ENCODE data around the gene B4GALT7.

The B4GALT7 gene

DNA sequence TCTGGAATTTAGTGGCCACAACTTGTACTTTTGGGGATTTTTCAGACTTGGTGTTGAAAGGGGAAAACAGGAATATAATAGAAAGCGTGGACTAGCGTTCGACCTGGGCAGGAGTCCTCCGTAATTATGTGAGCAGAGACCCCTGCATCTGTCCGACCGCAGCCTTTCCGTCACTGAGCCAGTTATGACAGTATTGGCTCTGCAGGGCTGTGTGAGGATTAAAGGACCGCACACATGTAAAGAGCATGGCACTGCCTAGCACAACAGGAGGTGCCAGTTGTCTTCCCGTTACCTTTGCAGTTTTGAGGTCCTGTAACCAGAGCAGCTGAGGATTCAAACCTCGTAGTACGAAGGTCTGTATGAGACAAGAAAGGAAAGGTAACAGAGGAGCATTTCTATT lies 1.2 kb downstream of the B4GALT7 start:
- DNase-seq: no peak
- Mint-ChIP-seq H3K27ac (peak overlapping the region; percentile 91), H3K4me3 (peak overlapping the region; percentile 89), H3K36me3 (peaks cover 3% of the 10 kb centered on the region), H3K27me3 (no peaks in the 10 kb centered on the region), H3K4me1 (peaks cover 38% of the 10 kb centered on the region), H3K9me3 (no peaks in the 10 kb centered on the region)
- CTCF ChIA-PET: no interaction called here

DNA sequence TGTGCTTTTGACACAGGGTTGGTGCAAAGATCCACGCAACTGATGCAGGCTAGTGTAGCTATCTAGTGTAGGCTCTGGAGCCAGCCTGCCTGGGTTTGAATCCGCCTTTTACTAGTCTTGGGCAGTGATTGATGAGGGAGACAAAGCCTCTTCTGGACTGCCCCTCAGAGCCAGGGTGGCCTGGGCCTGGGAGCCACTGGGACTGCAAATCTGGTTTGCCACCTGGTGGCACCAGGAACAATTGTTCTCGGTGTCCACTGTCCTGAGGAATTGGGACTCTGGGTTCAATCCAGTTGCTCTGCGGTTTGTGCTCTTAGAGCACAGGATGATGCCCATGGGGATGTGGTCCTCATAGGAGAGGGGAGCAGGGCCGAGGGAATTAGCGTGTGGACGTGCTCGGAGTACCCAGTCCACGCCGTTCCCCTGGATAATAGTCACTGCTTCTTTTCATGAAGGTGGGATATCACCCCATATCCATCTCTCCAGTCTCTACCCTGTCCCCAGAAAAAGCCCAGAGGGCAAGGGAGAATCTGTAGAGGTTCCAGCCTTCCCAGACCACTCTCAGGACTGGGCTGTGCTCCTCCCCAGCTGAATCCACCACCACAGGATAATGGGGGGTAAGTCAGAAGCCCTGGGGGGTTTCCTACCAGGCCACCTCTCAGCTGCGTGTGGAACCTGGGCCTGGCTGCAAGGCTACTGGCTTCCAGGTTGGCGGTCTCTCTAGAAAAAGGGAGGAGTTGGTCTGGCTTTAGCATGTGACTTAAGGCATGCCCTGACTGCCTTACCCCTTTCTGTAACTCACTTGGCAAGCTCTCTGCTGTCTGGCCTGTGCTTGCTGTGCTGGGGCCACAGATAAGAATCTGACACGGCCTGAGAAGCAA lies 1.9 kb downstream of the B4GALT7 start:
- CTCF ChIA-PET: interaction anchor here (1.2 kb wide), 1 partner anchor 9 kb away, joined by 4 read pairs; no protein-coding TSS in a partner anchor
- H3K4me3 Mint-ChIP-seq: peak overlapping the region; percentile 89
- H3K9me3 Mint-ChIP-seq: no peaks in the 10 kb centered on the region
- DNase-seq: no peak
- H3K27ac Mint-ChIP-seq: no peak overlapping the region
- H3K36me3 Mint-ChIP-seq: no peaks in the 10 kb centered on the region
- peaks cover 35% of the 10 kb centered on the region for H3K4me1 Mint-ChIP-seq
- H3K27me3 Mint-ChIP-seq: no peaks in the 10 kb centered on the region

DNA sequence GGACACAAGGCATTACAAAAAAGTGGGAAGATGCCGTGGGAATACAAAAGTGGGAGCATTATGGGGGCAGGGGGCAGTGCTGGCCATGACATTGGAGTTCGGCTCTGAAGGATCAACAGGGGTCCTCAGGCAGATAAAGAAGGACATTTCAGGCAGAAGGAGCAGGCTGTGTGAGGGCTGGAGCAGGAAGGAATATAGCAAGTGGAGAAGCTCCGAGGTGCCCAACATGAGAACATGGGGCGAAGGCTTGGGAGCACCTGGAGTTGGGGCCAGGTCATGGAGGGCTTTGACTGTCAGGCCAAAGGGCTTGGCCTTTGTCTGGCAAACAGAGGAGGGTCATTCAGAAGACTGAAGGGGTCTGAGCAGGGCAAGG lies 2.5 kb downstream of the B4GALT7 start:
- CTCF ChIA-PET: interaction anchor here (1.2 kb wide), 1 partner anchor 9 kb away, joined by 4 read pairs; no protein-coding TSS in a partner anchor
- Mint-ChIP-seq H3K36me3 (no peaks in the 10 kb centered on the region), H3K9me3 (no peaks in the 10 kb centered on the region), H3K27me3 (no peaks in the 10 kb centered on the region), H3K4me3 (no peak overlapping the region), H3K4me1 (peaks cover 37% of the 10 kb centered on the region), H3K27ac (no peak overlapping the region)
- DNase-seq: no peak

DNA sequence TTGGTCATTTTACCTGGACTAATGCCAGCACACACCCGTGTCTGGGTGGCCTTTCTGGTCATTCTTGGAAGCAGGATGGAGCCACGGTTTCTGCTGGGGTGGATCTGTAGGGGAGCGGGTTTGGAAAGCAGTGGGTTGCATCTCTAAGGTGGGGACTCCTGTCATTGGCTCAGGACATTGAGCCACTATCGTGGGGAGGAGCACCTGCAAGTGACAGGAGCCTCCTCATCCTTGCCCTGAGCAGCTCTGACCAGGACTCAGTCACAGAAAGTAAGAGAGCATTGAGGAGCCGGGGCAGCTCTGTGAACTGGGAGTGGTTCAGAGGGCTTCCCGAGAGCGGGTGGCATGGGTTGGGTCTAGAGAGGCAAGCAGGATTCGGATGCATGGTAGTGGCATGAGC lies 3.7 kb downstream of the B4GALT7 start:
- Mint-ChIP-seq H3K36me3 (no peaks in the 10 kb centered on the region), H3K27me3 (no peaks in the 10 kb centered on the region), H3K9me3 (no peaks in the 10 kb centered on the region), H3K27ac (no peak overlapping the region), H3K4me3 (no peak overlapping the region), H3K4me1 (peaks cover 29% of the 10 kb centered on the region)
- no peak for DNase-seq
- CTCF ChIA-PET: no interaction called here

DNA sequence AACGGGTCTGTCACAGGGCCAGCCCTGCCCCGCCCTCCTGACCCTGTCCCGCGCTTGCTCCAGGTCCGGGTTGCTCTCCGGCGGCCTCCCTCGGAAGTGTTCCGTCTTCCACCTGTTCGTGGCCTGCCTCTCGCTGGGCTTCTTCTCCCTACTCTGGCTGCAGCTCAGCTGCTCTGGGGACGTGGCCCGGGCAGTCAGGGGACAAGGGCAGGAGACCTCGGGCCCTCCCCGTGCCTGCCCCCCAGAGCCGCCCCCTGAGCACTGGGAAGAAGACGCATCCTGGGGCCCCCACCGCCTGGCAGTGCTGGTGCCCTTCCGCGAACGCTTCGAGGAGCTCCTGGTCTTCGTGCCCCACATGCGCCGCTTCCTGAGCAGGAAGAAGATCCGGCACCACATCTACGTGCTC lies 4.2 kb downstream of the B4GALT7 start:
- no peak overlapping the region for H3K27ac Mint-ChIP-seq
- CTCF ChIA-PET: no interaction called here
- no peaks in the 10 kb centered on the region for H3K27me3 Mint-ChIP-seq
- no peak overlapping the region for H3K4me3 Mint-ChIP-seq
- no peaks in the 10 kb centered on the region for H3K36me3 Mint-ChIP-seq
- H3K4me1 Mint-ChIP-seq: peaks cover 24% of the 10 kb centered on the region
- H3K9me3 Mint-ChIP-seq: no peaks in the 10 kb centered on the region
- DNase-seq: no peak

DNA sequence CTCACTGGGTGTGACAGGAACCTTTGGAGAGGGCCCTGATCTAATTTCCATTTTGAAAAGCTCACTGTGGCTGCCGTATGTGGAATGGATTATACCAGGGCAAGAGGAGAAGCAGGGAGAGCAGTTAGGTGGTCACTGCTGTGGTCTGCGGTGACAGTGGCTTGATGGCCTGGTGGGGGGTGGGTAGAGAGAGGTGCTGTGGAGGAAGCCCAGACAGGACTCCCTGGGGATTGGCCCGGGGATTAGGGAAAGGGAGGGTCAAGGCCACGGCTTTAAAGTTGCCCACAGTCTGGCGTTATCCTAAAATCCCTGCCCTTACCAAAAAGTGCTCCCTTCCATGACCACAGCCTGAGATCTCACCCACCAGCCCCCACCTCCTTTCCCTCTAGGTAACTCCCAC lies 4.7 kb downstream of the B4GALT7 start:
- Mint-ChIP-seq H3K4me1 (peaks cover 21% of the 10 kb centered on the region), H3K27ac (peak overlapping the region; percentile 42), H3K36me3 (no peaks in the 10 kb centered on the region), H3K4me3 (no peak overlapping the region), H3K27me3 (no peaks in the 10 kb centered on the region), H3K9me3 (no peaks in the 10 kb centered on the region)
- DNase-seq: no peak
- CTCF ChIA-PET: no interaction called here

DNA sequence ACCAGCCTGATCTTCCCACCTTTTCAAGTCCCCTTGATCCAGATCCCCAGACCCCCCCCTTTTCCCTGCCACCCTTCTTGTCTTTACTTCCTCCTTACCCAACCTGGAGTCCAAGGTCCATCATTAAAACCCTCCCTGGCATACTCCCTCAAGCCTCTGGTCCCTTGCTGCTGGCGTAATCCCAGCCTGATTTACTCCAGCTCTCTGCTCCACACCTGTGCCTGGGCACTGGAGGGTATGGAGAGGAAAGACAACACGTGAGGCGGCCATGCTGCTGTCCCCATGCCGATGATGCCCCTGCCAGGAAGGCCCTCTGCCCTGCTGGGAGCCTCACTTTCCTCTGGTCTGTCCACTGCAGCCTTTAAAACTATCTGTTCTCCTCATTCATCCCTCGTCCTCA lies 5.1 kb downstream of the B4GALT7 start:
- DNase-seq: no peak
- peak overlapping the region; percentile 42 for H3K27ac Mint-ChIP-seq
- peaks cover 21% of the 10 kb centered on the region for H3K4me1 Mint-ChIP-seq
- no peaks in the 10 kb centered on the region for H3K9me3 Mint-ChIP-seq
- no peak overlapping the region for H3K4me3 Mint-ChIP-seq
- no peaks in the 10 kb centered on the region for H3K27me3 Mint-ChIP-seq
- CTCF ChIA-PET: no interaction called here
- no peaks in the 10 kb centered on the region for H3K36me3 Mint-ChIP-seq

DNA sequence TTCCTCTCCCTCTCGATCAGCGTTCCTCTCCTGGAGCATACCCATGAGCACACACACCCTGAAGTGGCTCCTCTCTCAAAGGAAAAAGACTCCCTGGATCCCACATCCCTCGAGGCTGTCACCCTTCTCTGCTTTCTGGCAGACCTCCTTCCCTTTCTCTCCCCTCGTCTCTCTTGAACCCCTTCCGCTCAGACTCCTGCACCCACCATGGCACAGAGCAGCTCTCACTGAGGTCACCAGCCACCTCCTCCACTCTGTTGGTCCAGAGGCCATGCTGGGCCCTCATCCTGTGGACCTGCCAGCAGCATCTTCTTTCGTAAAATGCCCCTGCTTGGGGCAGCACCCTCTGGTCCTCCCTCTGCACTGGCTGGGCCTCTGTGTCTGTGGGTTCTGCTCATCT lies 5.7 kb downstream of the B4GALT7 start:
- Mint-ChIP-seq H3K27me3 (no peaks in the 10 kb centered on the region), H3K4me1 (peaks cover 17% of the 10 kb centered on the region), H3K27ac (peak overlapping the region; percentile 50), H3K4me3 (no peak overlapping the region), H3K36me3 (no peaks in the 10 kb centered on the region), H3K9me3 (no peaks in the 10 kb centered on the region)
- CTCF ChIA-PET: interaction anchor here (1.2 kb wide), 1 partner anchor 13 kb away, joined by 3 read pairs; no protein-coding TSS in a partner anchor
- DNase-seq: no peak

DNA sequence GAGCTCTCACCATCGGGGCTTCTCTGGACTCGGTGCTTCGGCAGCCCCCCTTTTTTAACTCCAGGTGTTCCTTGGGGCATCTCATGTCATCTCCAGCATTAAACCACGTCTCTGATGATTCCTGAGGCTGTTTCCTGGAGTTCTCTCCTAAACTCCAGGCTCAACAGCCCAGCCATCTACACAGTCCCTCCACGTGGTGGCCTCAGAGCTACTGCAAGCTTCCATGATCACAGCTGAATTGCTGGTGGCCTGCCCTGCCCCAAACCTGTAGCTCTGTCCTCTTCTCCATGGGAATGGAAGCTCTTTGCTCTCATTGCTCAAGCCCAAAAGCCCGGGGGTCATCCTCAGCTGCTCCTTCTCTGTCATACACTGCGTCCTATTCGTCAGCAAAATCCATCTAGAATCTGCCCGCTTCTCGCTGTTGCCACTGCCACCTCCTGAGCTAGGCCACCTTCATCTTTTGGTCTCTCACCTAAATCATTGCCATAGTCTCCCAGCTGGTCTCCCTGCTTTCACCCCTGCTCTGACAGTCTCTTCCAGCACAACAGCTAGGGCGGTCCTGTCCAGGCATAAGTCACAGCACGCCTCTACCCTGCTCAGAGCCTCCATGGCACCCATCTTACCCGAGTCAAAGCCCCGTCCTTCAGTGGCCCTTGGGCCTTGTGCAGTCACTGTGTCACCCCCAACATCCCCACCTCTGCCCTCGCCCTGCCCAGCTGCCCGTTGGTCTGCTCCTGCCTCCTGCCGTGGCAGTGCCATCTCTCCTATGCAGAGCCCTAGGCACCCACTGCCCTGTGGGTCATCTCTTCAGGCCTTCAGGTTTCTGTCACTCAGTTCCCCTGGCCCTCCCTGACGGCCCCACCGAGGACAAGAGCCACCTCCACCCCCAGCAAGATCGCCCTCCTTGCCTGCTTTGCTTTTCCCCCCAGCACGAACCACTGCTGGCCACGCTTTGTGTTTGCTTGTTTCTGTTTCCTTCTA lies 6.4 kb downstream of the B4GALT7 start:
- CTCF ChIA-PET: interaction anchor here (1.2 to 1.8 kb wide), 2 partner anchors 13 to 14 kb away, joined by 3 to 11 read pairs; partner anchors contain the start of gene TMED9
- no peaks in the 10 kb centered on the region for H3K9me3 Mint-ChIP-seq
- no peaks in the 10 kb centered on the region for H3K27me3 Mint-ChIP-seq
- no peaks in the 10 kb centered on the region for H3K36me3 Mint-ChIP-seq
- DNase-seq: no peak
- H3K4me3 Mint-ChIP-seq: no peak overlapping the region
- H3K4me1 Mint-ChIP-seq: peaks cover 10% of the 10 kb centered on the region
- peak overlapping the region; percentile 28 for H3K27ac Mint-ChIP-seq

DNA sequence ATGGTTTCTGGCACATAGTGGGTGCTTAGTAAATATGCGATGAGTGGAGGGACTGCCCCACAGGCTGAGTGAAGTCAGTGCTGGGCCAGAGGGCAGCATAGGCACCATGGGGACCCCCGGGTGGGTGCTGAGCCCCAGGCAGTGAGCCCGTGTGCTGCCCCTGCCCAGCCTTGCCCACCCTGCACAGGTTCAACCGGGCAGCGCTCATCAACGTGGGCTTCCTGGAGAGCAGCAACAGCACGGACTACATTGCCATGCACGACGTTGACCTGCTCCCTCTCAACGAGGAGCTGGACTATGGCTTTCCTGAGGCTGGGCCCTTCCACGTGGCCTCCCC lies 7.2 kb downstream of the B4GALT7 start:
- no peak for DNase-seq
- no peaks in the 10 kb centered on the region for H3K27me3 Mint-ChIP-seq
- no peak overlapping the region for H3K4me3 Mint-ChIP-seq
- H3K9me3 Mint-ChIP-seq: no peaks in the 10 kb centered on the region
- peaks cover under 1% of the 10 kb centered on the region for H3K36me3 Mint-ChIP-seq
- peaks cover 7% of the 10 kb centered on the region for H3K4me1 Mint-ChIP-seq
- CTCF ChIA-PET: interaction anchor here (0.6 to 1.8 kb wide), 3 partner anchors 14 to 471 kb away, joined by 3 to 11 read pairs (median 4); partner anchors contain the start of gene TMED9
- H3K27ac Mint-ChIP-seq: peak overlapping the region; percentile 60

DNA sequence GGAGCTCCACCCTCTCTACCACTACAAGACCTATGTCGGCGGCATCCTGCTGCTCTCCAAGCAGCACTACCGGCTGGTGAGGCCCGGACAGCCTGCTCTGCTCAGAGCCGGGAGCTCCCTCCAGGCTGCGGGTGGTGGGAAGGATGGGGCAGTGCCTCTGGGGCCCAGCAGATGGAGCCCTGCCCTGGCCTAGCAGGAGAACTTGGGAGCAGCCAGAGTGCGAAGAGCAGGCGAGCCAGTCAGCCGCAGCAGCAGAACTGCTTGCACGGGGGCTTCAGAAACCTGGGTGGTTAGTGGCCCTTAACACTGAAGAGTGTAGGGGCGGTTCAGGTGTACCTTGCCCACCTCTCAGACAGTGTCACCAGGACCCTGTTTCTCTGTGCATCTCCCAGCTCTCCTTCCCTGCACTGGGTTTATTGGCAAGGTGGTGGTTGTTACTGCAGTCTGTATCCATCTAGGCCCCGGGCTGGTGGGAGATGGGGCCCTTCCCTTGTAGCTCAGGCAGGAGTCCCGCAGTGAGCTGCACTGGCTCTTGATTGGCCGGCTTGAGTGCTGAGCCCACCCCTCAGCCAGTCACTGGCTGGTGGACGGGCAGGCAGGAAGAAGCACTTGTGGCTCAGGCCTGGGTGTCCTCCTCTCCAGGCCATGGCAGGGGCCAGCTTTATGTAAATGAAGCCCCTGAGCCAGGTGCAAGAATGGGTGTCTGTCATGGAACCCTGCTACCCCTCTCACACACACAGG lies 7.7 kb downstream of the B4GALT7 start:
- Mint-ChIP-seq H3K9me3 (no peaks in the 10 kb centered on the region), H3K36me3 (peaks cover 3% of the 10 kb centered on the region), H3K27me3 (no peaks in the 10 kb centered on the region), H3K27ac (peak overlapping the region; percentile 60), H3K4me3 (no peak overlapping the region), H3K4me1 (peaks cover 2% of the 10 kb centered on the region)
- CTCF ChIA-PET: interaction anchor here (0.6 to 1.8 kb wide), 3 partner anchors 15 to 470 kb away, joined by 3 to 11 read pairs (median 4); partner anchors contain the start of gene TMED9
- DNase-seq: peak; percentile 81

DNA sequence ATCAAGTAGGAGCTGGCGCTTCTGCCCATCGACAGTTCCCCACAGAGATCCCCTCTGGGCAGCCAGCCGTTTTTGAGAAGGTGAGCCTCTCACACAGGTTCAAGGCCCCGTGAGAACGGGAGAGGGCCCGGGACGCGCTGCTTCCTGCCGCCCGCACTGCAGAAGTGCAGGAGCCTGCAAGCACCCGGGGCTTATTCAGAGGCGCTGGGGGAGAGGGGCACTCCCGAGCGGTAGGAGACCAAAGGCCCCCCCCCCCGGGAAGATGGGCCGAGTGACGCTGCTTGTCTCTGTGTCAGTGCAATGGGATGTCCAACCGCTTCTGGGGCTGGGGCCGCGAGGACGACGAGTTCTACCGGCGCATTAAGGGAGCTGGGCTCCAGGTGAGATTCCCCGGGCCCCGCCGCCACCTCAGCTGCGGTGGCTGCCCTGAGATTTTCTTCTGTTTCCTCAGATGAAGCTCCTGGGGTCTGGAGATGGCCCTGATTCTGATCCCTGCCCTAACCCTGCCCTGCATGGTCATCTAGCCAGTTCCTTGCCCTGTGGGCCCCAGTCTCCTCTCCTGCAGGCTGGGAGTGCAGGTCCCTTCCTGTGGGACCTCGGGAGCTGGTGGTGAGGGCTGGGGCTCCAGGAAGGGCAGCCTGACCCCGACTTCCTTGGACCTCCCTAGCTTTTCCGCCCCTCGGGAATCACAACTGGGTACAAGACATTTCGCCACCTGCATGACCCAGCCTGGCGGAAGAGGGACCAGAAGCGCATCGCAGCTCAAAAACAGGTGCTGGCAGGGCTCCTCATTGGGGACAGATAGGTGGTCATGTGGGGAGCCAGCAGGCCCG lies 8.5 kb downstream of the B4GALT7 start:
- no peak overlapping the region for H3K4me3 Mint-ChIP-seq
- no peak for DNase-seq
- no peak overlapping the region for H3K27ac Mint-ChIP-seq
- peaks cover 2% of the 10 kb centered on the region for H3K4me1 Mint-ChIP-seq
- H3K36me3 Mint-ChIP-seq: peaks cover 3% of the 10 kb centered on the region
- CTCF ChIA-PET: interaction anchor here (1.1 to 1.8 kb wide), 2 partner anchors 16 to 454 kb away, joined by 4 to 11 read pairs; partner anchors contain the start of gene TMED9
- H3K27me3 Mint-ChIP-seq: no peaks in the 10 kb centered on the region
- H3K9me3 Mint-ChIP-seq: no peaks in the 10 kb centered on the region

Measured in activated naive CD4-positive, alpha-beta T cell treated with anti-CD3 and anti-CD28 coated beads, Interleukin-2, amount 10 ng/mL, durations not matched to agents 7 days and 5 days (primary cell).